SK-N-SH (cell line): Measurements from ENCODE around the gene LUC7L3. TPM values are rescaled to one million over a fixed set of nuclear protein-coding genes. Genes with fewer than 3 reads are reported as not detected.

Experiments used
- CTCF ChIA-PET: fragments of 300-600, 350-600 bp; formaldehyde crosslinking; extraction: SDS; loops from one replicate; lab custom pipeline; 2021; lab: Yijun Ruan, JAX
- POLR2A ChIA-PET: fragments of 350-600 bp; sonication (Branson Sonifier 250); formaldehyde crosslinking; extraction: SDS; loops from one replicate; lab custom pipeline; 2020; ENCODE audit warnings: antibody characterized with exemption, inconsistent platforms; lab: Yijun Ruan, JAX
- DNase-seq: peaks from one replicate; pipeline ENCODE4 v3.0.0; 2012
- H2AFZ ChIP-seq: fragments of 200-600 bp; sonication (generic); 2 replicates; pipeline ENCODE4 v1.8.1; 2016; ENCODE audit warnings: antibody characterized with exemption, mild to moderate bottlenecking, low read depth
- H3F3A ChIP-seq: fragments of 200-600 bp; sonication (generic); replicated peaks from 2 replicates; pipeline ENCODE3; 2016; ENCODE audit warnings: antibody characterized with exemption, mild to moderate bottlenecking; ENCODE audit not compliant: insufficient read depth
- H3K27ac ChIP-seq, 2 experiments: fragments of 200-500 bp in 1 of 2; fragments of 200-600 bp in 1 of 2; sonication (Bioruptor generic) in 1 of 2; sonication (generic), shearing (Covaris generic) in 1 of 2; 2 replicates each; pipeline versions ENCODE4 v1.5.1 to v1.6.1; 2014 to 2016; ENCODE audit warnings: low read depth in 2 of 2, inconsistent platforms in 1 of 2, low read length in 1 of 2, mild to moderate bottlenecking in 1 of 2, mixed read lengths in 1 of 2
- H3K27me3 ChIP-seq: fragments of 200-600 bp; sonication (generic), shearing (Covaris generic); 2 replicates; pipeline ENCODE4 v1.6.1; 2016; ENCODE audit warnings: mixed run types; ENCODE audit not compliant: insufficient read depth
- H3K36me3 ChIP-seq, 2 experiments: fragments of 200-500 bp in 1 of 2; fragments of 200-600 bp in 1 of 2; sonication (Bioruptor generic) in 1 of 2; sonication (generic) in 1 of 2; replicated peaks in 1 of 2; 2 replicates each; pipeline versions ENCODE3 to v1.5.1; 2014 to 2016; ENCODE audit warnings: low read length in 1 of 2, mild to moderate bottlenecking in 1 of 2; ENCODE audit not compliant: insufficient read depth in 2 of 2, control insufficient read depth in 1 of 2
- H3K4me1 ChIP-seq, 2 experiments: fragments of 200-500 bp in 1 of 2; fragments of 200-600 bp in 1 of 2; sonication (Bioruptor generic) in 1 of 2; sonication (generic), shearing (Covaris generic) in 1 of 2; 2 replicates each; pipeline versions ENCODE4 v1.5.1 to v1.6.1; 2014 to 2016; ENCODE audit warnings: low read depth in 1 of 2, low read length in 1 of 2, mixed run types in 1 of 2; ENCODE audit not compliant: insufficient read depth in 2 of 2, control insufficient read depth in 1 of 2
- H3K4me2 ChIP-seq: fragments of 200-600 bp; sonication (generic), shearing (Covaris generic); 2 replicates; pipeline ENCODE4 v1.6.1; 2017; ENCODE audit warnings: mixed run types
- H3K4me3 ChIP-seq, 2 experiments: fragments of 200-500 bp in 1 of 2; fragments of 200-600 bp in 1 of 2; sonication (Bioruptor generic) in 1 of 2; sonication (generic), shearing (Covaris generic) in 1 of 2; 2 replicates each; pipeline versions ENCODE4 v1.5.1 to v1.8.1; 2014 to 2016; ENCODE audit warnings: low read depth in 2 of 2, inconsistent platforms in 1 of 2, low read length in 1 of 2, mild to moderate bottlenecking in 1 of 2, mixed read lengths in 1 of 2, moderate library complexity in 1 of 2
- H3K79me2 ChIP-seq: fragments of 200-600 bp; sonication (generic); 2 replicates; pipeline ENCODE4 v1.8.1; 2017; ENCODE audit warnings: mild to moderate bottlenecking; ENCODE audit not compliant: insufficient read depth
- H3K9ac ChIP-seq: fragments of 200-600 bp; sonication (generic); 2 replicates; pipeline ENCODE4 v1.6.1; 2017; ENCODE audit warnings: mixed run types
- H3K9me2 ChIP-seq: fragments of 200-600 bp; sonication (generic); 2 replicates; pipeline ENCODE4 v1.6.1; 2017; ENCODE audit warnings: mixed run types
- H3K9me3 ChIP-seq: fragments of 200-600 bp; sonication (generic); 2 replicates; pipeline ENCODE4 v1.6.1; 2017; ENCODE audit warnings: mixed run types, mild to moderate bottlenecking, moderate library complexity
- H4K20me1 ChIP-seq: fragments of 200-600 bp; sonication (generic); 2 replicates; pipeline ENCODE4 v1.6.1; 2017; ENCODE audit warnings: mild to moderate bottlenecking, mixed run types; ENCODE audit not compliant: insufficient read depth
- EP300 ChIP-seq, 2 experiments: IDR thresholded peaks; 2 replicates each; pipeline versions ENCODE4 v1.4.0 to v1.6.1; 2012; ENCODE audit warnings: borderline replicate concordance in 1 of 2, low read depth in 1 of 2, low read length in 1 of 2
- FOXM1 ChIP-seq: IDR thresholded peaks from 2 replicates; pipeline ENCODE4 v1.4.0; 2012; ENCODE audit warnings: low read depth, mild to moderate bottlenecking
- GATA2 ChIP-seq: sonication (generic); formaldehyde crosslinking; IDR thresholded peaks from 2 replicates; pipeline ENCODE4 v1.5.0; 2020; ENCODE audit warnings: mild to moderate bottlenecking, missing genetic modification reagents
- JUND ChIP-seq: IDR thresholded peaks from 2 replicates; pipeline ENCODE4 v1.4.0; 2012
- MEF2A ChIP-seq: IDR thresholded peaks from 2 replicates; pipeline ENCODE4 v1.4.0; 2012; ENCODE audit warnings: low read depth, borderline replicate concordance
- NFIC ChIP-seq: IDR thresholded peaks from 2 replicates; pipeline ENCODE4 v1.4.0; 2012; ENCODE audit warnings: borderline replicate concordance
- POLR2AphosphoS5 ChIP-seq: IDR thresholded peaks from 2 replicates; pipeline ENCODE4 v1.6.1; 2012; ENCODE audit warnings: low read depth, low read length
- RFX5 ChIP-seq: IDR thresholded peaks from 2 replicates; pipeline ENCODE4 v1.6.1; 2012; ENCODE audit warnings: mild to moderate bottlenecking, improper control_type of control experiment, low read length
- SIN3A ChIP-seq: IDR thresholded peaks from 2 replicates; pipeline ENCODE4 v1.6.1; 2012; ENCODE audit warnings: low read depth, mild to moderate bottlenecking, low read length, moderate library complexity, borderline replicate concordance
- TAF1 ChIP-seq: IDR thresholded peaks from 2 replicates; pipeline ENCODE4 v1.6.1; 2012; ENCODE audit warnings: low read depth, mild to moderate bottlenecking, low read length, moderate library complexity, borderline replicate concordance
- YY1 ChIP-seq: IDR thresholded peaks from 2 replicates; pipeline ENCODE4 v1.4.0; 2012; ENCODE audit warnings: low read depth, mild to moderate bottlenecking
- WGBS: methylation state at CpG from one replicate; pipeline ENCODE4 v1.1.6; 2017; ENCODE audit warnings: low lambda C conversion rate; 5-methylcytosine and 5-hydroxymethylcytosine counted together
- polyA plus RNA-seq, 3 experiments: library from polyadenylated mRNA; depleted of rRNA; stranded (reverse); fragments of >200 nt; gene quantifications; 2 replicates each; pipeline ENCODE4 v1.2.3, GENCODE V29; 2012
- TF ChIP-seq, protein P1 (sequence below): fragments of 150-350 bp; IDR thresholded peaks from 2 replicates; pipeline ENCODE4 v1.6.1; 2016; ENCODE audit warnings: mild to moderate bottlenecking, low read depth, low read length
- TF ChIP-seq, protein P2 (sequence below): fragments of 150-350 bp; IDR thresholded peaks from 2 replicates; pipeline ENCODE4 v1.6.1; 2017; ENCODE audit warnings: antibody characterized with exemption, low read length, low read depth, borderline replicate concordance
- TF ChIP-seq, protein P3 (sequence below): IDR thresholded peaks from 2 replicates; pipeline ENCODE4 v1.6.1; 2012; ENCODE audit warnings: mild to moderate bottlenecking, low read depth, low read length, moderate library complexity

LUC7L3 gene
- polyA plus RNA-seq, 1 of the 3 experiments (the other 2 are of a cell fraction): 154 TPM

DNA sequence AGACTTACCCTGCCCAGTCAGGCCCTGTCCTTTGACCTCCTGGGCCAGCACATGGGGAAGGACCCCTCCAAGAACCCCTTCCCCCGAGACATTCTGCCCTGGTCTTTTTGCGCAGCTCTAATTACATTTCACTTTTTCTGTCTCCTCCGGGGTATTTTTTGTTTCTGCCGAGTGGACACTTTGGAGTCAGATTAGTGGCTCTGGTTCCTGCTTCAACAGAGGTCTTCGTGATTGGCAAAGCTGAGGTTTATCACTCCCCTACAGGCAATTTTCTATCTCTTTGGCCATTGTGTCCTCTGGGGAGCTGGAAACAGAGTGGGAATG is 35.2 kb upstream of the LUC7L3 start:
- no peak for TF ChIP-seq NFIC
- TF ChIP-seq EP300 (IDR thresholded peaks at IDR 0.05; ENCODE audit: borderline replicate concordance in 1 of 2, low read depth in 1 of 2, low read length in 1 of 2): no peak
- TF ChIP-seq, protein P1, sequence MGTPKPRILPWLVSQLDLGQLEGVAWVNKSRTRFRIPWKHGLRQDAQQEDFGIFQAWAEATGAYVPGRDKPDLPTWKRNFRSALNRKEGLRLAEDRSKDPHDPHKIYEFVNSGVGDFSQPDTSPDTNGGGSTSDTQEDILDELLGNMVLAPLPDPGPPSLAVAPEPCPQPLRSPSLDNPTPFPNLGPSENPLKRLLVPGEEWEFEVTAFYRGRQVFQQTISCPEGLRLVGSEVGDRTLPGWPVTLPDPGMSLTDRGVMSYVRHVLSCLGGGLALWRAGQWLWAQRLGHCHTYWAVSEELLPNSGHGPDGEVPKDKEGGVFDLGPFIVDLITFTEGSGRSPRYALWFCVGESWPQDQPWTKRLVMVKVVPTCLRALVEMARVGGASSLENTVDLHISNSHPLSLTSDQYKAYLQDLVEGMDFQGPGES: no peak
- TF ChIP-seq FOXM1: no peak
- TF ChIP-seq GATA2: no peak
- TF ChIP-seq SIN3A: no peak
- TF ChIP-seq, protein P2, sequence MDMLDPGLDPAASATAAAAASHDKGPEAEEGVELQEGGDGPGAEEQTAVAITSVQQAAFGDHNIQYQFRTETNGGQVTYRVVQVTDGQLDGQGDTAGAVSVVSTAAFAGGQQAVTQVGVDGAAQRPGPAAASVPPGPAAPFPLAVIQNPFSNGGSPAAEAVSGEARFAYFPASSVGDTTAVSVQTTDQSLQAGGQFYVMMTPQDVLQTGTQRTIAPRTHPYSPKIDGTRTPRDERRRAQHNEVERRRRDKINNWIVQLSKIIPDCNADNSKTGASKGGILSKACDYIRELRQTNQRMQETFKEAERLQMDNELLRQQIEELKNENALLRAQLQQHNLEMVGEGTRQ: no peak
- no peak for TF ChIP-seq MEF2A
- no peak for TF ChIP-seq RFX5
- TF ChIP-seq JUND: no peak
- TF ChIP-seq, protein P3, sequence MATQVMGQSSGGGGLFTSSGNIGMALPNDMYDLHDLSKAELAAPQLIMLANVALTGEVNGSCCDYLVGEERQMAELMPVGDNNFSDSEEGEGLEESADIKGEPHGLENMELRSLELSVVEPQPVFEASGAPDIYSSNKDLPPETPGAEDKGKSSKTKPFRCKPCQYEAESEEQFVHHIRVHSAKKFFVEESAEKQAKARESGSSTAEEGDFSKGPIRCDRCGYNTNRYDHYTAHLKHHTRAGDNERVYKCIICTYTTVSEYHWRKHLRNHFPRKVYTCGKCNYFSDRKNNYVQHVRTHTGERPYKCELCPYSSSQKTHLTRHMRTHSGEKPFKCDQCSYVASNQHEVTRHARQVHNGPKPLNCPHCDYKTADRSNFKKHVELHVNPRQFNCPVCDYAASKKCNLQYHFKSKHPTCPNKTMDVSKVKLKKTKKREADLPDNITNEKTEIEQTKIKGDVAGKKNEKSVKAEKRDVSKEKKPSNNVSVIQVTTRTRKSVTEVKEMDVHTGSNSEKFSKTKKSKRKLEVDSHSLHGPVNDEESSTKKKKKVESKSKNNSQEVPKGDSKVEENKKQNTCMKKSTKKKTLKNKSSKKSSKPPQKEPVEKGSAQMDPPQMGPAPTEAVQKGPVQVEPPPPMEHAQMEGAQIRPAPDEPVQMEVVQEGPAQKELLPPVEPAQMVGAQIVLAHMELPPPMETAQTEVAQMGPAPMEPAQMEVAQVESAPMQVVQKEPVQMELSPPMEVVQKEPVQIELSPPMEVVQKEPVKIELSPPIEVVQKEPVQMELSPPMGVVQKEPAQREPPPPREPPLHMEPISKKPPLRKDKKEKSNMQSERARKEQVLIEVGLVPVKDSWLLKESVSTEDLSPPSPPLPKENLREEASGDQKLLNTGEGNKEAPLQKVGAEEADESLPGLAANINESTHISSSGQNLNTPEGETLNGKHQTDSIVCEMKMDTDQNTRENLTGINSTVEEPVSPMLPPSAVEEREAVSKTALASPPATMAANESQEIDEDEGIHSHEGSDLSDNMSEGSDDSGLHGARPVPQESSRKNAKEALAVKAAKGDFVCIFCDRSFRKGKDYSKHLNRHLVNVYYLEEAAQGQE: no peak
- TF ChIP-seq YY1: no peak
- TF ChIP-seq TAF1: no peak
- TF ChIP-seq POLR2AphosphoS5: no peak
- peaks cover 23 to 25% of the 10 kb centered on the region in 2 experiments; a peak in 3 of 4 replicates for H3K4me1 ChIP-seq
- H3F3A ChIP-seq: peaks cover 34% of the 10 kb centered on the region
- ChIA-PET CTCF (interaction anchor here (0.7 to 21.2 kb wide), 13 partner anchors 9 to 205 kb away, joined by 3 to 799 read pairs (median 4); partner anchors contain the start of genes ABCC3, CACNA1G and SPATA20), POLR2A (interaction anchor here (1.4 kb wide), 1 partner anchor 142 kb away, joined by 4 read pairs; no protein-coding TSS in a partner anchor)
- no peaks in the 10 kb centered on the region for H4K20me1 ChIP-seq
- peaks cover 0 to 7% of the 10 kb centered on the region in 2 experiments for H3K36me3 ChIP-seq
- no peaks in the 10 kb centered on the region for H3K9me3 ChIP-seq
- no peak overlapping the region for H3K27ac ChIP-seq
- H3K9me2 ChIP-seq: no peaks in the 10 kb centered on the region
- H2AFZ ChIP-seq: no peak overlapping the region
- no peaks in the 10 kb centered on the region for H3K27me3 ChIP-seq
- no peak overlapping the region for H3K4me2 ChIP-seq
- WGBS: 94% methylated on average over 5 of the region's 5 CpGs
- no peak overlapping the region for H3K4me3 ChIP-seq
- no peaks in the 10 kb centered on the region for H3K79me2 ChIP-seq
- DNase-seq: no peak
- no peak overlapping the region for H3K9ac ChIP-seq
